GM19043 (cell line): ENCODE measurements around the gene HOOK2.
"Not testable (repeated sequence)": the region's sequence is repeated elsewhere in the genome, so short reads cannot be mapped to it uniquely, and the experiment has no call there.

Experiments used
- ATAC-seq: cut with Tn5 transposase; IDR thresholded peaks from one replicate; pipeline ENCODE4 v1.9.1; 2021; ENCODE audit warnings: low read depth; ENCODE audit not compliant: unreplicated experiment

Gene HOOK2, protein sequence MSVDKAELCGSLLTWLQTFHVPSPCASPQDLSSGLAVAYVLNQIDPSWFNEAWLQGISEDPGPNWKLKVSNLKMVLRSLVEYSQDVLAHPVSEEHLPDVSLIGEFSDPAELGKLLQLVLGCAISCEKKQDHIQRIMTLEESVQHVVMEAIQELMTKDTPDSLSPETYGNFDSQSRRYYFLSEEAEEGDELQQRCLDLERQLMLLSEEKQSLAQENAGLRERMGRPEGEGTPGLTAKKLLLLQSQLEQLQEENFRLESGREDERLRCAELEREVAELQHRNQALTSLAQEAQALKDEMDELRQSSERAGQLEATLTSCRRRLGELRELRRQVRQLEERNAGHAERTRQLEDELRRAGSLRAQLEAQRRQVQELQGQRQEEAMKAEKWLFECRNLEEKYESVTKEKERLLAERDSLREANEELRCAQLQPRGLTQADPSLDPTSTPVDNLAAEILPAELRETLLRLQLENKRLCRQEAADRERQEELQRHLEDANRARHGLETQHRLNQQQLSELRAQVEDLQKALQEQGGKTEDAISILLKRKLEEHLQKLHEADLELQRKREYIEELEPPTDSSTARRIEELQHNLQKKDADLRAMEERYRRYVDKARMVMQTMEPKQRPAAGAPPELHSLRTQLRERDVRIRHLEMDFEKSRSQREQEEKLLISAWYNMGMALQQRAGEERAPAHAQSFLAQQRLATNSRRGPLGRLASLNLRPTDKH

DNA sequence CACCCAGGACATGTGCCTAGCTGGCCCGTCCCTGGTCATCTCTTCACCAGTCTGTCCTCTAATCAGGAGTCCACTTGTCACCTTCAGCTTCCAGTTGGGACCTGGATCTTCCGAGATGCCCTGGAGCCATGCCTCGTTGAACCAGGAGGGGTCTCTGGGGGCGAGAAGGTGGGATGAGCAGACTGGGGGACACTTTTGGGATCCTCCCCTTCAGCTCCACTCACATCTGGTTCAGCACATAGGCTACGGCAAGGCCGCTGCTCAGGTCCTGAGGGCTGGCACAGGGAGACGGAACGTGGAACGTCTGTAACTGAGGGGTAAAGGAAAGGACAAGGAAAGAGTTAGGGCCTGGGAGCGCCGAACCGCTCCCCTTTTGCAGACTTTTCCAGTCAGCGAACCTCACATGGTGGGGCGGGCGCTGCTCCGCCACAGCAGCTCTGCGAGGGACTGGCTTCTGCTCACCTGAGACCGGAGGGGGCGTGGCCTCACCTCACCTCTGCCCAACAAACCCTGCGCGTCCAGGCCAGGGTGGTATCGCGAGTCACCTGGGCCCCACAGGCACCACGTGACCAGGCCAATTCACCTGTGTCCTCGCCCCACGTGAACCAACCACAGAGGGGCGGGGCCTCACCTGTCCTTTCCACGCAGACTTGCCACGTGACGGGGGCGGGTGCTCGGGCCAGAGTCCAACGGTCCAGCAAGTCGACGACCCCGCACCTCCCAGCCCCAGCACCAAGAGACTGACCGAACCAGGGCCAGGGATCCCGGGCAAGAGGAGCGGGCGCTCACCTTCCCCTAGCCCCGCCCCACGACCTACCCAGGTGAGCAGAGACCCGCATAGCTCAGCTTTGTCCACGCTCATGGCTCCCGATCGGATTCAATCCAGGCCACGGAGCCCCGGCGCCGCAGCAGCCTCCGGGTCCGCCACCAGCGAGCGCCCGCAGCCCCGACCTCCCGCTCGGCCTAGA, at the start of gene HOOK2:
Gene HOOK2, minus strand, starts transcription at position 965 of the 968 bp plus-strand sequence. Its CDS starts 103 bp downstream, at position 862.
- no peak for ATAC-seq

DNA sequence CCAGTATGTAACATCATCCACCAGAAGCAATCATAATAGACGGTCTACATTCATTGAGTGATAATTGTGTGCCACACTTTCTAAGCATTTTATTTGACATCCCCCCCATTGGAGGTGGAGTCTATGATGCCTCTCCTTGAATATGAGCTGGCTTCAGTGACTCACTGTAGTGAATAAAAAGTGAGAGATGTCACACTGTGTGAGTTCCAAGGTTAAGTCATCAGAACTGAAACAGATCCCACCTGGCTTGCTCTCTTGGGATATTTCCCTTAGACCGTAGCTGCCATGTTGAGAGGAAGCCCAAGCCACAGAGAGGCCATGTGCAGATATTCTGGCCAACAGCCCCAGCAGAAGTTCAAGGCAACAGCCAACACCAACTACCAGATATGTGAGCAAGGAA, 46.4 kb upstream of the HOOK2 start:
- no peak for ATAC-seq

- not testable (repeated sequence) for ATAC-seq
Measured at GRCh38 chr19:12817810-12818209, 42.5 kb upstream of the HOOK2 start.

DNA sequence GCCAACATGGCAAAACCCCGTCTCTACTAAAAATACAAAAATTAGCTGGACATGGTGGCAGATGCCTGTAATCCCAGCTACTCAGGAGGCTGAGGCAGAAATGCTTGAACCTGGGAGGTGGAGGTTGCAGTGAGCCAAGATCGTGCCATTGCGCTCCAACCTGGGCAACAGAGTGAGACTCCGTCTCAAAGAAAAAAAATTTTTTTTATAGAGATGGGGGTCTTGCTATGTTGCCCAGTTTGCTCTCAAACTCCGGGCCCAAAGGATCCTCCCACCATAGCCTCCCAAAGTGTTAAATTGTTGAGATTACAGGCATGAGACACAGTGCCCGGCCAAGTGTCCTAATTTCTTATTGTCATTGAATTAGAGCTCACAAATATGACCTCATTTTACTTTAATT, 41.8 kb upstream of the HOOK2 start:
- ATAC-seq = not testable (repeated sequence)

- no peak for ATAC-seq
Measured at GRCh38 chr19:12815088-12815487, 39.7 kb upstream of the HOOK2 start.

DNA sequence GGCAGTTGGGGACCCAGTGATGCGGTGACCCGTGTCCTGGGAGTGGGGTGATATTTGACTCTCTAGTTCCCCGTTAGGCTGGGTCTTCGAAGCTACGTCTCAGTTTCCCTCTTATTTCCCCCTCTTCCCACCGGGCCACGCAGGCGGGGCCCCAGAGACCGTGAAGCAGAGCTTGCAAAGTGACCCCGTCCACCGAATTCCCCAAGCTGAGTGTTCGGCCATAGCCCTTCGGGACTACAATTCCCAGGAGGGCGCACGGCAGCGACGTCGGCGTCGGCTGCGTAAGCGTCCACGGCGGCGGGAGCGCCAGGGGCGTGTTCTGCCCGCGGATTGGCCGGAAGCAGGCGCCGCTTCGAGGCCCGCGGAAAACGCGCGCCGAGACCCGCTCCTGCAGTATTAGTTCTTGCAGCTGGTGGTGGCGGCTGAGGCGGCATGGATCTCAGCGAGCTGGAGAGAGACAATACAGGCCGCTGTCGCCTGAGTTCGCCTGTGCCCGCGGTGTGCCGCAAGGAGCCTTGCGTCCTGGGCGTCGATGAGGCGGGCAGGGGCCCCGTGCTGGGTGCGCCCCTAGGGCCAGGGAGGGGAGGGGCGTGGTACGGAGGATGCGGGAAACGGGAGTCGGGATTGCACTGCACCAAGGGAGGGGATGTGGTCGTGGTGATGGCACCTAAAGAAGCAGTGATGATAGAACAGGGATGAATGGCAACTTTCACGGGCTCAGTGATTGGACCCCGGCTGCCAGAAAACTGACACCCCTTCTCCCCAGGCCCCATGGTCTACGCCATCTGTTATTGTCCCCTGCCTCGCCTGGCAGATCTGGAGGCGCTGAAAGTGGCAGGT, 31.1 kb upstream of the HOOK2 start, which contains the start of gene RNASEH2A:
Gene RNASEH2A, plus strand, starts transcription at position 343 of the 840 bp plus-strand sequence. Its CDS starts 90 bp downstream, at position 433.
- no peak for ATAC-seq

DNA sequence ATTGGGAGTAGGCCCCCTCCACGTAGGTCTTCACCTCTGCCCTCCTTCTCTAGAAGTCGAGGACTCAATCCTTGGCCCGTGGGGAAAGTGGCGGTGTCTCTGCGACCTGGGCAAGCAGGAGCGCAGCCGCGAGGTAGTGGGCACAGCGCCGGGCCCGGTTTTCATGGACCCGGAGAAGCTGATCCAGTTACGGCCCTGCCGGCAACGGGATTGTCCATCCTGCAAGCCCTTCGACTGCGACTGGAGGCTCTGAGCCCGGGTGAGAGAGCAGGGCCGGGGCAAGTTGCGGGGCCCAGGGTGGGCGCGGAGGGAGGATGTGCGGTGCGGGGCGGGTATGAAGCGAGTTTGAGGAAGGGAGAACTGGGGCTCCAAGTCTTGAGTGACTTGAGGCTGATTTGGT, 28.7 kb upstream of the HOOK2 start:
- no peak for ATAC-seq

- ATAC-seq = no peak
Measured at GRCh38 chr19:12802267-12803106, 27.1 kb upstream of the HOOK2 start.

DNA sequence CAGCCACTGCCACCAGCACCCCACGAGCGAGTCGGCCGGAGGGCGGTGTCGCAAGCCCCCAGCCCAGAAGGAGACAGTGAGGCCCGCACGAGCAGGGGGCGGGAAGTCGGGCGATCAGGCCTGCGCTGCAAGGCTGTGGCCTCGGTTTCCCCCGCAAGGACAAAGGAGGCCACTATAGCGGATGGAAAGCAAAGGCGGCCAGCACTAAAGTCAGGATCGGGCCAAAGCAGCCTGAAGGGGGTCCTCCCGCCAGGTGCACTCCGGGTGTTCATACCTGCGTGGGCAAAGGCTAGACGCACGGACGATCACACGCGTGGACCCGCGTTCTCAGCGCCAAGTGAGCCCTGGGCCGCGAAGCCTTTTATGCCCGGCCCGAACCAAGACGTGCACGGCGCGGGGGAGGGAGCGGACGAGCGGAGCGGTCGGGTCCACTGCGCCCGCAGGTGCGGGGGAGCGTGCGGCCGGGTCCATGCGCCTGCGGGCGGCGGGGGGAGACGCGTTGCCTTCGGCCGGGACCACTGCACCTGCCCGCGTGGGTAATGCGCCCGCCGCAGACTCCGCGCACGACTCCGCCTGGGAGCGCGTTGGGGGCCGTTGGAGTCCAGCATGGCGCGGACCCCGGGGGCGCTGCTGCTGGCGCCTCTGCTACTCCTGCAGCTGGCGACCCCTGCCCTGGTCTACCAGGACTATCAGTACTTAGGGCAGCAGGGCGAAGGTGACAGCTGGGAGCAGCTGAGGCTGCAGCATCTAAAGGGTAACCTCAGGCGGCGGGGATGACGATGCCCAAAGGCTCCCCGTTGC, 26.3 kb upstream of the HOOK2 start, which contains the start of the genes PRDX2 and THSD8:
Gene PRDX2, minus strand, starts transcription at position 335 of the 801 bp plus-strand sequence. CDS start 539 bp downstream, outside the sequence.
Gene THSD8, plus strand, starts transcription at position 604 of the 801 bp plus-strand sequence. Its CDS starts 3 bp downstream, at position 607.
- no peak for ATAC-seq

- no peak for ATAC-seq
Measured at GRCh38 chr19:12800923-12801465, 25.6 kb upstream of the HOOK2 start.

- ATAC-seq = no peak
Measured at GRCh38 chr19:12800466-12800770, 25.1 kb upstream of the HOOK2 start.

DNA sequence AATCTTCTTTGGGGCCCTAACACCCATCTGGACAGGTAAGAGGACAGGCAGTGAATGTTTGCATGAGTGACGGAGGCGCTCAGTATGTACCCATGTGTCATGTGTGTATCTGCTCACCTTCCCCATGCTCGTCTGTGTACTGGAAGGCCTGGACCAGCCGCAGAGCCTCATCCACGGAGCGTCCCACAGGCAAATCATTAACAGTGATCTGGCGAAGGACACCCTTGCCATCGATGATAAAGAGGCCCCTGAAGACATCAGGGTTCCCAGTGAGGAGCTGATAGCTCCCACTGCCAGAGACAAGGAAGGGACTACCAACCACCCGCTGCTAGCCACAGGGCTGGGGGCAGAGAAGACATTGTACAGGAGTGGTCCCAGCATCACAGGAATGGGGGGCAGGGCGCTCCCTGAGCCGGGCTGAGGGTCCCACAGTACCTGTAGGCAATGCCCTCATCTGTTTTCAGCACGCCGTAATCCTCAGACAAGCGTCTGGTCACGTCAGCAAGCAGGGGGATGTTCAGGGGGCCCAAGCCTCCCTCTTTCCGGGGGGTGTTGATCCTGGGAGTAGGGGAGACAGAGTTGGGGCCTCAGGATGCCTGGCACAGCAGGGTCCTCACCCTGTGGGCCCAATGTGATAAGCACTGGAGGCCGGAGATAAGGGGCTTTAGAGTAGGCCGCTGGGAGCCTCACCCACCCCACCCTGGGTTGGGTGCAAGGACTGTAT, 24.6 kb upstream of the HOOK2 start:
- ATAC-seq = no peak

- not testable (repeated sequence) for ATAC-seq
Measured at GRCh38 chr19:12797607-12798006, 22.3 kb upstream of the HOOK2 start.

GRCh38 chr19:12797141-12797587, 21.8 kb upstream of the HOOK2 start:
- no peak for ATAC-seq

- no peak for ATAC-seq
Measured at GRCh38 chr19:12796146-12797071, 21.1 kb upstream of the HOOK2 start.

DNA sequence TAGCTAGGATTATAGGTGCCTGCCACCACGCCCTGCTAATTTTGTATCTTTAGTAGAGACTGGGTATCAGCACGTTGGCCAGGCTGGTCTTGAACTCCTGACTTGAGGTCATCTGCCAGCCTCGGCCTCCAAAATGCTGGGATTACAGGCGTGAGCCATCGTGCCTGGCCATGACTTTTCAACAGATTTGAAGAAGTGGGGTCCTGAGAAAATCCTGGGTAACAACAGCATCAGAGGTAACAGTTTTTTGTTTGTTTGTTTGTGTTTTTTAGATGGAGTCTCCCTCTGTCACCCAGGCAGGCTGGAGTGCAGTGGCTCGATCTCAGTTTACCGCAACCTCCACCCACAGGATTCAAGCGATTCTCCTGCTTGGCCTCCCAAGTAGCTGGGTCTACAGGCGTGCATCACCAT, 19.6 kb upstream of the HOOK2 start:
- no peak for ATAC-seq
